ENCODE results near the gene KCNMA1.

Gene KCNMA1

DNA sequence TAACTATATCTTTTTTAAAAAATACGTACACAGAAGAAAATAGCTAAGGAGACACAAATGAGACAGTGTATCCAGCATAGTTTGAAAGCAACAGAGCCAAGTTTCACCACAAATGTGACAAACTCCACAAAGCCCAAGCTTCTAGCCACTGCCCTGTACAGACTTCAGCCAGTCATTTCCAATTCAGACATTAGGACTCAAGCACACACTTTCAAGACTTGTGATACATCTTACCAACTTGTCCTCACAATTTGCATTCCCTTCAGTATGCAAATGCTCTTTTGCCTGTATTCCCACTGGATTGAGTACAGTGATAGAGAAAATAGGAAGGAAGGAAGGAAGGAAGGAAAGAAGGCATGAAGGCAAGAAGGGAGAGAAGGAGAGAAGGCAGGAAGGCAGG, 510.4 kb downstream of the KCNMA1 start:
- H3K27me3 ChIP-seq (replicated peaks; ENCODE audit: control insufficient read depth, insufficient read depth, low read length) = no peaks in the 10 kb centered on the region
- no peak for DNase-seq (ENCODE audit: extremely low read depth, insufficient read length)
- TF ChIP-seq, protein P1, sequence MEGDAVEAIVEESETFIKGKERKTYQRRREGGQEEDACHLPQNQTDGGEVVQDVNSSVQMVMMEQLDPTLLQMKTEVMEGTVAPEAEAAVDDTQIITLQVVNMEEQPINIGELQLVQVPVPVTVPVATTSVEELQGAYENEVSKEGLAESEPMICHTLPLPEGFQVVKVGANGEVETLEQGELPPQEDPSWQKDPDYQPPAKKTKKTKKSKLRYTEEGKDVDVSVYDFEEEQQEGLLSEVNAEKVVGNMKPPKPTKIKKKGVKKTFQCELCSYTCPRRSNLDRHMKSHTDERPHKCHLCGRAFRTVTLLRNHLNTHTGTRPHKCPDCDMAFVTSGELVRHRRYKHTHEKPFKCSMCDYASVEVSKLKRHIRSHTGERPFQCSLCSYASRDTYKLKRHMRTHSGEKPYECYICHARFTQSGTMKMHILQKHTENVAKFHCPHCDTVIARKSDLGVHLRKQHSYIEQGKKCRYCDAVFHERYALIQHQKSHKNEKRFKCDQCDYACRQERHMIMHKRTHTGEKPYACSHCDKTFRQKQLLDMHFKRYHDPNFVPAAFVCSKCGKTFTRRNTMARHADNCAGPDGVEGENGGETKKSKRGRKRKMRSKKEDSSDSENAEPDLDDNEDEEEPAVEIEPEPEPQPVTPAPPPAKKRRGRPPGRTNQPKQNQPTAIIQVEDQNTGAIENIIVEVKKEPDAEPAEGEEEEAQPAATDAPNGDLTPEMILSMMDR (IDR thresholded peaks at IDR 0.05; ENCODE audit: insufficient read depth, low read length, poor library complexity, severe bottlenecking) = no peak
- no peak overlapping the region for H3K4me3 ChIP-seq (replicated peaks; ENCODE audit: low read depth, low read length)
- no peaks in the 10 kb centered on the region for H3K36me3 ChIP-seq (ENCODE audit: control insufficient read depth, insufficient read depth, low read length)

DNA sequence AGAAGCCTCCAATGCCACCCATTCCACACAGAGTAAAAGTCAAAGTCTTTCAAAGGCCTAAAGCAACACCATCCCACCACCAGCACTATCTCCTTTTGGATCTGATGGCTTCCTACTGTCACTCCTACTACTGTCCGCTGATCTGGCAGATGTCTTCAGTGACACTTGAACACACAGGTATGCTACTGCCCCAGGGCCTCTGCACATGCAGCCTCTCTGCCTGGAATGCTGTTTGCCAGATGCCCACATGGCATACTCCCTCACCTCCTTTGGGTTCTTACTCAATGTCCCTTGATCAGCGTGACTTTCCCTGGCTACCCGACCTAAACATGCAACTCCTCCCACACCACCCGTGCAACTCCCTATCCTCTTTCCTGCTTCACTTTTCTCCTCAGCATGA, 512.4 kb downstream of the KCNMA1 start:
- DNase-seq (ENCODE audit: extremely low read depth, insufficient read length) = no peak

DNA sequence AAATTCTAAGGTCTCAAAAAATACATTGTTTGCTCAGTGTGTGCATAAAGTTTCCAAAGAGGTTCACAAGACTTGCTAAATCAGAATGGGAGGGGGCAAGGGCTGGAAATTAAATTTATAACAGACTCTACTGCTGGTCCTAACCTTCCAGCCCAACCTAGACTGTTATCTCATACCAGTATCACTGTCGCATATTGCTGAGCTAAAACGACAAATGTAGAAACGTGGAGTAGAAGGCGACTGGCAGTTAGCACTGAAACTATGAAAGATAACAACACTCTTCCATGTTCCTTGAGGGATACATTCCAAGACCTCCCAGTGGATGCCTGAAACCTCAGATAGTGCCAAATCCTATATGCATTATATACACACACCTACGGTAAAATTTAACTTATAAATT, 514.3 kb downstream of the KCNMA1 start:
- TF ChIP-seq, protein P1 (IDR thresholded peaks at IDR 0.05; ENCODE audit: insufficient read depth, low read length, poor library complexity, severe bottlenecking) = no peak

More for the DNA sequence above, 512.4 kb downstream of the KCNMA1 start:
- TF ChIP-seq, protein P1 (IDR thresholded peaks at IDR 0.05; ENCODE audit: insufficient read depth, low read length, poor library complexity, severe bottlenecking) = no peak
- Histone ChIP-seq H3K27me3 (replicated peaks; ENCODE audit: control insufficient read depth, insufficient read depth, low read length) (no peaks in the 10 kb centered on the region), H3K4me3 (replicated peaks; ENCODE audit: low read depth, low read length) (no peak overlapping the region), H3K36me3 (ENCODE audit: control insufficient read depth, insufficient read depth, low read length) (no peaks in the 10 kb centered on the region)

DNA sequence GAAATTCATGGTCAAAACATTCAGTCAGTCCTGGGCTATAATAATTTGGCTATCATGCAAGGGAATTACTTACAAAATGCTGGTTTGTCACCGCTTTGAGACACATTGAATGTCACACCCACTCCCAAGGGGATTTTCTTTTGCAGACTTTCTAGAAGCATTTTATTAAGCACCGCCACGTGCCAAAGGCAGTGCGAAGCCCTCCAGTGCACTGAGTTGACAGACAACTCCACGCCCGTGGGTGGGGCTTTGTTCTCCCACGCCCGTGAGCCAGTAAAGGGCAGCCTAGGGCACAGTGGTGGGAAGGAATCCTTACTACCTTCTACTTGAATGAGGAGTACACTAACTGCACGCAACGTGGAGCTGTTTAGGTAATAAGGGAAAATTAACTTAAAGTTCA, 515.8 kb downstream of the KCNMA1 start:
- TF ChIP-seq, protein P1 (IDR thresholded peaks at IDR 0.05; ENCODE audit: insufficient read depth, low read length, poor library complexity, severe bottlenecking) = no peak
- DNase-seq (ENCODE audit: extremely low read depth, insufficient read length) = no peak
- Histone ChIP-seq H3K36me3 (ENCODE audit: control insufficient read depth, insufficient read depth, low read length) (no peaks in the 10 kb centered on the region), H3K4me3 (replicated peaks; ENCODE audit: low read depth, low read length) (no peak overlapping the region), H3K27me3 (replicated peaks; ENCODE audit: control insufficient read depth, insufficient read depth, low read length) (no peaks in the 10 kb centered on the region)

More for the DNA sequence above, 514.3 kb downstream of the KCNMA1 start:
- DNase-seq (ENCODE audit: extremely low read depth, insufficient read length) = no peak
- H3K27me3 ChIP-seq (replicated peaks; ENCODE audit: control insufficient read depth, insufficient read depth, low read length) = no peaks in the 10 kb centered on the region
- no peaks in the 10 kb centered on the region for H3K36me3 ChIP-seq (ENCODE audit: control insufficient read depth, insufficient read depth, low read length)
- no peak overlapping the region for H3K4me3 ChIP-seq (replicated peaks; ENCODE audit: low read depth, low read length)

DNA sequence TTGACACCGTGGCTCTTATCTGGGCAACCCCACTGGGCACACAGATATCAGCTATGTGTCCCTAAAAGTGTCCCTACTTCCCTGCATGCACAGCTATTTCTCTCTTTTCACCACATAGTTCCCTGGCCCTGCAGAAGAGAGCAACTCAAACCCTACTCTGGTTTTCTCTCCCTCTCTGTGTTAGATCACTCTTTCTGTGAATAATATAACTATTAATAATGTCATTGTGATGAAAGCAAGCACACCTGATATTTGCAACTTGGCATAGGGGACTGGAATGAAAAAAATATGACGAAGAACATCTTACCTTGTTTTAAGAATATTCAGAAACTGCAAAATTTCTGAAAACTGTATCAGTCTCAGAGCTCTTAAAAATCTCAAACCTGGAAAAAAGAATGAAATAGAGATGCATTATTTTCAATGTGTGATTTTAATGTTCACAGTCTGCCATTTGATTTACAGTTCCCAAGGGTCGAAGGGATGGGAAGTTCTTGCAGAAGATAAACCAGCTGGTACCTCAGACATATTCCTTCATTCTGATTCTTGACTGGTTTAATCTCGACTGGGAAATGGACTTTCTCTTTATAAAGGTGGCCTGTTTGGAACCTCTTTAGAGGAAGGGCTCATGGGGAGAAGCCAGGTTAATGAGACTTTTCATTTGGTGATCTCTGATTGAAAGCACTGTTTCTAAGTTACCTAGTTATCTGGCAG, 516.8 kb downstream of the KCNMA1 start:
- TF ChIP-seq, protein P1 (IDR thresholded peaks at IDR 0.05; ENCODE audit: insufficient read depth, low read length, poor library complexity, severe bottlenecking) = no peak
- no peak for DNase-seq (ENCODE audit: extremely low read depth, insufficient read length)

More for the DNA sequence above, 516.8 kb downstream of the KCNMA1 start:
- H3K36me3 ChIP-seq (ENCODE audit: control insufficient read depth, insufficient read depth, low read length) = no peaks in the 10 kb centered on the region
- H3K4me3 ChIP-seq (replicated peaks; ENCODE audit: low read depth, low read length) = no peak overlapping the region
- no peaks in the 10 kb centered on the region for H3K27me3 ChIP-seq (replicated peaks; ENCODE audit: control insufficient read depth, insufficient read depth, low read length)
